HG03442 (cell line): Measurements from ENCODE around the gene PDIK1L.
"Not testable (repeated sequence)": the region's sequence is repeated elsewhere in the genome, so short reads cannot be mapped to it uniquely, and the experiment has no call there.

Experiments
- ATAC-seq: cut with Tn5 transposase; IDR thresholded peaks from one replicate; pipeline ENCODE4 v1.9.1; 2021; ENCODE audit warnings: mild to moderate bottlenecking, moderate library complexity; ENCODE audit not compliant: unreplicated experiment

Gene PDIK1L

GRCh38 chr1:26089125-26089524, 22.5 kb upstream of the PDIK1L start:
- ATAC-seq: no peak

- ATAC-seq: no peak
Observed at GRCh38 chr1:26090893-26091292, 20.7 kb upstream of the PDIK1L start.

GRCh38 chr1:26092422-26092821, 19.2 kb upstream of the PDIK1L start:
- ATAC-seq: no peak

DNA sequence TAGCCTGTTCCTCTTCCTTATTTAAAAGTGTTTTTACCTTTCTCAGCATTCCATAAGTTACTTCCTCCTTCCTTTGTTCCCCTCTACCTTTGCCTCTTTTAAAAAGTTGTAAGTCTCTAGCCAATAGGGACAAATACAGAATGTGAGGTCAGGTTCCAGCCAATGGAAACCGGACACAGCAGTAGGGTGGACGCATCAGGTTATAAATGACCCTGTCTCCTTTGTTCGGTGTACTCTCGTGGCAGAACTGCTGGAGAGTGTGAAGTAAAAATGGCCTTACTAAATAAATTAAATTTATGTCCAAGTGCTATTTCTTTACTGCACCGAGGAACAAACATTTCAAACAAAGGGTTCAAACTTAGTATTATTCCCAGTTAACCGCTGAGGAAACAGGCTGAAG, 18.1 kb upstream of the PDIK1L start:
- not testable (repeated sequence) for ATAC-seq

GRCh38 chr1:26094076-26094669, 17.5 kb upstream of the PDIK1L start:
- no peak for ATAC-seq

DNA sequence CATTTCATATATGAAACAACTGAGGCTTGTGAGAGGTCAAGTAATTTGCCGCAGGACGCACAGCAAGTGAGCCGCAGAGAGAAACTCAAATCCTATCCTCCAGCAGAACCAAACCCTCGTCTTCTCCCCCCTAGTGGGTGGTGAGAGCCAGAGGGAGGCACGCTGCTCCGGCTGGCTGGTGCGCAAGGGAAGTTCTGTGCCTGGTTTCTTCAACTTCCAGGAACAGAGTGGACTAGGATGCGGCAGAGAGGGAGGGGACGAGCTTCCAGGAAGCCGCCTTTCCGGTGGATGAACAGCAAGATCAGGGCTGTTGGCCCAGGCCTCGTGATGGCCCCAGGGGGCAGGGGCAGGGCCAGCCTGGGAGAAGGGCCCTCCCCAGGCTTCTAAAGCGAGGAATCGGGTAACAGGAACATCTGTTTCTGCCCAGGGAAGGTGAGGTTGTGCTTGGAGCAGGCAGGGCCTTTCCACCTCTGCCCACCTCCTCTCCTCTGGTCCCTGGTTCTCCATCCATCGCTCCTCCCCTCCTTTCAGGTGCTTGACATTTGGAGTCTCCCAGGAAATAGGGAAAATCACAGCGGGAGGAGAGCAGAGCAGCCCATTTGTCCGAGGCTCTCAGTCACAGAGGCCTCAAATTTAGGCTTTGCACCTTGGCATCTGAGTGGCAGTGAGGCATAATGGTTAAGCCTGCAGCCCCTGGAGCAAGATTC, 16.8 kb upstream of the PDIK1L start:
- no peak for ATAC-seq

GRCh38 chr1:26096471-26096870, 15.2 kb upstream of the PDIK1L start:
- no peak for ATAC-seq

- ATAC-seq: no peak
Observed at GRCh38 chr1:26097696-26098095, 13.9 kb upstream of the PDIK1L start.

- ATAC-seq: no peak
Observed at GRCh38 chr1:26098602-26099001, 13.0 kb upstream of the PDIK1L start.

DNA sequence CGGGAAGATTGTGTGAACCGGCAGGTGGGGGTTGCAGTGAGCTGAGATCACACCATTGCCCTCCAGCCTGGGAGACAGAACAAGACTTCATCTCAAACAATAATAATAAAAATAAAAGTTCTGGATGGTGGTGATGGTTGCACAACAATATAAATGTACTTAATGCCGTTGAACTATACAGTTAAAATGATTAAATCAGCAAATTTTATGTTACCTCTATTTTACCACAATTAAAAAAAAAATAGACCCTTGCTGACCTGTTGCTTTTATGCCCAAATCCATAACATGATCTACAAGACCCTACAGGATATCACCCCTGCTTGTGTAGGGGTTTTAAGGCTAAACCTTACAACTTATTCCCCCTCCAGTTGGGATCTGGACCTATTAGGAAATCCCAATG, 11.8 kb upstream of the PDIK1L start:
- ATAC-seq: no peak

GRCh38 chr1:26100204-26100603, 11.4 kb upstream of the PDIK1L start:
- not testable (repeated sequence) for ATAC-seq

- ATAC-seq: no peak
Observed at GRCh38 chr1:26102119-26102518, 9.5 kb upstream of the PDIK1L start.

GRCh38 chr1:26102526-26102925, 9.1 kb upstream of the PDIK1L start:
- no peak for ATAC-seq

DNA sequence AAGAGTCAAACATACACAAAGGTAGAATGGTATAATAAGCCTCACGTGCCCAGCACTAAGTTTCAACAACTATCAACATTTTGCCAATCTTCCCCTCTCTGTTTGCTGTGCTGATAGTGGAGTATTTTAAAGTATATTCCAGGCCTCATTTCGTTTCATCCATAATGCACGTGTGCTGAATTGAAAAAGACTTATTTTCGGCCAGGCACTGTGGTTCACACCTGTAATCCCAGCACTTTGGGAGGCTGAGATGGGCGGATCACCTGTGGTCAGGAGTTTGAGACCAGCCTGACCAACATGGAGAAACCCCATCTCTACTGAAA, 6.4 kb upstream of the PDIK1L start:
- not testable (repeated sequence) for ATAC-seq

GRCh38 chr1:26109229-26110164, 2.1 kb upstream of the PDIK1L start:
- ATAC-seq: no peak

DNA sequence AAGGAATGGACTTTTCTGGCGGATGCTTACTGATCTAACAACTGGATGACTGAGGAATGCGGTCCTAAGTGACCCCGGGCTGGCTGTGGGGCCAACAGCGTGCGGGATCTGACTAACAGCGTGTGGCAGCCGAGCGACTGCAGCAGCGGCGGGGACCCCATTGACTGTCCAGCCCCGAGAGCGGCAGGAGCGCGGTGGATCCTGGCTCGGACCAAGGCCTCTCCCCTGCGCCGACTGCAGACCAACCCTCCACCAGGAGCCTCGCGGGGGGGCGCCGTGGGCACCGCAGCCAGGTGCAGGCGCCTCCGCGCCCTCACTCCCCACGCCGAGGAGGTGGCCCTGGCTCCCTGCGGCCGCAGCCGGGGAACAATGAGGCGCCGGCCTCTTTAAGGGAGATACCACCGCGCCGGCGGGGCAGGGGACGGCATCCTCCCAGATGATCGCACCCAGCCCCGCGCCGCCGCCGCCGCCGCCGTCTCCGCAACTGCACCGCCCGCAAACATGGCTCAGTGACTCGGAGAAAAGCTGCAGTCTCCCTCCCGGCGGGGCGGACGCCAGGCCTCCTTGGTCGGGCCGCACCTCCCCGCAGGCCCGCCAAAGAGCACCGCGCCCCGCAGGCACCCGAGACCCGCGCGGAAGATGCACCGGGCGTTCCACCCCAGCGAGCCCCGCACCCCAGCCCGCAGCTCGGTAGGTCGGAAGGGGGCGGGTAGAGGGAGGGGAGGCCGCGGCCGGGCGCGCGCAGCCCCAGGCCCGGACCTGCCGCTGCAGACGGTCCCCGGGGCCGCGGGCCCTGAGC, 694 bp upstream of the PDIK1L start:
- peak; percentile 28 for ATAC-seq

GRCh38 chr1:26112407-26112775, 767 bp downstream of the PDIK1L start:
- peak; percentile 11 for ATAC-seq

GRCh38 chr1:26114165-26114927, 2.7 kb downstream of the PDIK1L start:
- no peak for ATAC-seq

DNA sequence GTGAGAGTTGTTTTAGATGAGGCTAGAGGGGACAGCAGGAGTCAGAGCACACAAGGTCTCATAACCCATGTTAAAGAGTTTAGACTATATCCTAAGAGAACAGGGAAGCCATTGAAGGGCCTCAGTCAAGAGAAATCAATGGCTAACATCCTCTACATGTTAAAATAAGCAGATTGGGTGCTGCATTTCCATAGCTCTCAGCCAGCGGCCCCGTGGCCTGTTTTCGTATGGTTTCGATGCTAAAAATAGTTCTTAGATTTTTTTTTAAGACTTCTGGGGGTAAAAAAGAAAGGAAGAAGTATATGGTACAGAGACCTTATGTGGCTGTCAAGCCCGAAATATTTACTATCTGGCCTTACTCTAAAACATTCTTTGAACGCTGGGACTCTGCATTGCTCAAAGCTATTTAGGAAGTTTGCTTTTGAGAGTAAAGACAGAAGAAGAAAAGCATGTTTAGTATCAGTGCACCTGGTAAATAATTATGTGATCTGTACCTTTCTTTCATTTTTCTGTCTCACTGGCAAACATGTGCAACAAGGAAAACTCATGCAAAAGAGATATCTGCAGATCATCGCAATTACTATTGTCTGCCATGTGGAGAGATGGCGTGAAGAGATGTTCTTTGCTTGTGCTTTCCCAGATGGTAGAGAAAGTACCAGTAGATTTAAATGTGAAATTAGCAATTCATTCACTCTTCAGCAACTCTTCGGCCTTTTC, 8.4 kb downstream of the PDIK1L start:
- ATAC-seq: no peak
